ENCODE measurements around the gene ENO1. TPM values are rescaled to one million over a fixed set of nuclear protein-coding genes. Genes with fewer than 3 reads are reported as not detected.

Gene ENO1
- total and polyA plus RNA-seq, 2 donors (not counting 3 experiments of a cell fraction or from before 2014, with no cell fraction given): 1,111 to 1,593 TPM

GRCh38 chr1:8870103-8870502, 8.4 kb downstream of the ENO1 start:
- TF ChIP-seq JUN (IDR thresholded peaks at IDR 0.05; ENCODE audit: borderline replicate concordance, insufficient read depth, insufficient read length, low read depth): no peak
- no peak for TF ChIP-seq MAX (IDR thresholded peaks at IDR 0.05; ENCODE audit: insufficient read depth, insufficient read length)
- no peak for TF ChIP-seq POLR2A (IDR thresholded peaks at IDR 0.05; ENCODE audit: low read depth, low read length)
- TF ChIP-seq POLR2AphosphoS5 (IDR thresholded peaks at IDR 0.05; ENCODE audit: insufficient read depth, low read depth, low read length): no peak
- TF ChIP-seq MYC (IDR thresholded peaks at IDR 0.05; ENCODE audit: low read depth, low read length): no peak
- TF ChIP-seq CTCF (IDR thresholded peaks at IDR 0.05; ENCODE audit: extremely low read depth in 1 of 2, insufficient read depth in 1 of 2, low read depth in 1 of 2, low read length in 2 of 2): no peak
- no peak for TF ChIP-seq FOS (IDR thresholded peaks at IDR 0.05; ENCODE audit: borderline replicate concordance, insufficient read depth, low read length)
- TF ChIP-seq EZH2 (IDR thresholded peaks at IDR 0.05; ENCODE audit: borderline replicate concordance, low read depth, low read length, severe bottlenecking): no peak
- TF ChIP-seq GATA2 (IDR thresholded peaks at IDR 0.05; ENCODE audit: insufficient read depth, insufficient read length, low read depth, low read length): no peak
- no peak for DNase-seq (ENCODE audit: low read depth, low spot score)
- H3K79me2 ChIP-seq (ENCODE audit: control insufficient read depth, insufficient read depth, low read length): peaks cover 80% of the 10 kb centered on the region
- H3K9me3 ChIP-seq (replicated peaks; ENCODE audit: control insufficient read depth, insufficient read depth, low read length): no peaks in the 10 kb centered on the region
- BruUV-seq (replicated peaks): no TSS peak
- ChIA-PET CTCF (interaction anchor here (1.0 to 1.8 kb wide), 3 partner anchors 11 to 135 kb away, joined by 3 to 7 read pairs (median 3); no protein-coding TSS in a partner anchor), POLR2A (no interaction called here)
- H3K36me3 ChIP-seq (ENCODE audit: control insufficient read depth in 2 of 2, extremely low read depth in 1 of 2, insufficient read depth in 2 of 2, low read length in 2 of 2): peaks cover 63 to 66% of the 10 kb centered on the region in 2 experiments
- no peak overlapping the region for H2AFZ ChIP-seq (ENCODE audit: low read depth, low read length)
- no peak overlapping the region for H3K4me3 ChIP-seq (replicated peaks in 1 of 3; ENCODE audit: insufficient read depth in 1 of 3, low read depth in 1 of 3, low read length in 3 of 3)
- no peak overlapping the region for H3K9ac ChIP-seq (replicated peaks; ENCODE audit: extremely low read depth, insufficient read depth, low read length)
- H3K4me1 ChIP-seq (ENCODE audit: control insufficient read depth, extremely low read depth, insufficient read depth, low read length): peaks cover 36% of the 10 kb centered on the region
- no peaks in the 10 kb centered on the region for H3K27me3 ChIP-seq (ENCODE audit: control insufficient read depth in 2 of 2, insufficient read depth in 2 of 2, low read length in 2 of 2)
- dilution Hi-C loops (cut with MboI; ENCODE audit: extremely low pct_ligation_motif_present, low sequenced_read_pairs): no loop called here
- H4K20me1 ChIP-seq (replicated peaks; ENCODE audit: control insufficient read depth, extremely low read depth, insufficient read depth, low read length): peaks cover 4% of the 10 kb centered on the region
- no peak for FAIRE-seq
- no peak overlapping the region for H3K27ac ChIP-seq (ENCODE audit: insufficient read depth, low read depth, low read length)
- intact Hi-C loops (cut with micrococcal nuclease): no loop called here
- no peak overlapping the region for H3K4me2 ChIP-seq (ENCODE audit: insufficient read depth, low read length)
- H3K9me1 ChIP-seq (replicated peaks; ENCODE audit: control insufficient read depth, extremely low read depth, insufficient read depth, low read length): no peaks in the 10 kb centered on the region

All from endothelial cell of umbilical vein (primary cell).